Fibroblast of skin of left quadriceps (primary cell): ENCODE data around the gene CAMTA1.
"Not testable (repeated sequence)": the region's sequence is repeated elsewhere in the genome, so short reads cannot be mapped to it uniquely, and the experiment has no call there.

Source experiments
- DNase-seq, 2 experiments: peaks; one replicate each; pipeline ENCODE4 v3.0.0-alpha.2; 2013; ENCODE audit warnings: low read depth in 2 of 2

CAMTA1 gene

DNA sequence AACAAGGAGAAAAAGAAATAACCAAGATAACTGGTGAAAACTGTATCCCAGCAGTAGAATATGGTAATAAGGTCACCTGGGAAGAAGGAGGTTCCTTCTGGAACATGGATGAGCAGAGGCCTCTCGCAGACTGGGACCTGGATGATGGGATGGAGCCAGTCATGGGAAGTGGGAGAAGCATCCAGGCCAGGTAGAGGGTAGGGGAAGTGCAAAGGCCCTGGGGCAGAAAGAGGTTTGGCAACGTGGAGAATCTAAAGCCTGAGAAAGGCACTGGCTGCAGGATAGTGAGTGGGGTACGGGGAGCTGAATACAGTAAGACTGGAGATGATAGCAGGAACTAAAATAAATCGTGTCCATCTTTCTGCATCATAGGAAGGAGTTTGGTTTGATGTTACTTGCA, 889.7 kb downstream of the CAMTA1 start:
- no peak for DNase-seq

DNA sequence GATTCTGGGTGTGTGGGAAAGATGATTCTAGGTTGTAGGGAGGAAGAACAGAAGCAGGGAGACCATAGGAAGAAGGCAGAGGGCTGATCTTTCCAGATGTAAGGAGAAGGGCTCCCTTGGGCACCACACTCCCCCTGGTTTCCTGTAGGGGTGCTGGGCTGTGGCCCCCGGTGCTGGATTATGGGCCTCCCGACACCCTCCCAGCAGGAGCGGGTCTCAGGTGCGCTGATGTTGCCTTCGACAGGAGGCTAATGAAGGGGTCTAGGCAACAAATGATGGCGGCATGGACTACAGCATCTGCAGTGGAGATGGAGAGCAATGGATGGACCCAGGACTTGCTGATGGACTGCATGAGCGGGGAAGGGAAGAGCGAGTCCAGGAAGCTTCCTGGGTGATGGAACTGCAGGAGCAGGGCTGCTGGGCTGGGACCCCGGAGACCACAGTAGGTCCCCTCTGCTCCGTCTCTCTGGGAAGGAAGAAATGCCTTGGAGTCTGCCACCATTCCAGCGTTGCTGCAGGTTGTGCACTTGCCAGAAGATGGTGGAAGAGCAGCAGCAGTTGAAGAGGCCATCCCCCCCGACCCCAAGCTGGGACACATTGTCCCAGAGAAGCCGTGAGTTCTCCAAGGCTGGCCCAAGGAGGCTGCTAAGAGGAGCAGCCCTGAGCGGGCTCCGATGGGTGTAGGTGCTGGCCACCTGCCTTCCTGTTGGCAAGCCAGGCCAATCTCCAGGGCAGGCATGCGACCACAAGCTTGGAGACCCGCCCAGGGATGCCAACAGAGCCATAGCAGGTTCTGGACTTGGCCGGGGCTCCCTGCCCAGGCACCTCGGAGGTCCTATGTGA, 890.4 kb downstream of the CAMTA1 start:
- no peak for DNase-seq

DNA sequence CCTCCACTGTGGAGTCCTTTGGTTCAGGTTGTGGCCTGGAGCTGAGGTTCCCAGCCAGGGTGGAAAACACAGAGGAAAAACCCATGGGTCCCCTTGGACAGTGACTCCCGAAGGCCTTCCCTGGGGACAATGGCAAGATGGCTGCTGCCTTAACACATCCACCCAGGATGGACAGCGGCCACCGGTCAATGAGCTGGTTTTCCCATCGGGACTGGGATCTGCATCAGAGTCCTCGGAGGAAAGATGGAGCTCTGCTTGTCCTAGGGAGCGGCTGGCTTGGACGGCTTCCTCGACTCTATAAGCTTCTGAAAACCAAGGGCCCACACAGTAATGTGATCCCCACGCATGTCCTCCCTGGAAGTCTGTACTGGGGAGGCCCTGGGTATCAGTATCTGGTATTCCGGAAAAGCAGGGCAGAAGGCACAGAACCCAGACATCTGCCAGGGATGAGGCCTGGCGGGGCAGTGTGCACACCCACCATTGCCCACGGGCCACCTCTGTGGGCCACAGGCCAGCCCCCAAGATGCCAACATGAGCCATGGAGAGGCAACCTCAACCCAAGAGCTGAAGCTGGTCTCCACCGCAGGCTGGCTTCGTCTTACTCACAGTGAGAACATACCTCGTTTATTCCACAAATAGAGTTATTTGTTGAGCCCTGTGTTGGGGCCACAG, 891.2 kb downstream of the CAMTA1 start:
- no peak for DNase-seq

DNA sequence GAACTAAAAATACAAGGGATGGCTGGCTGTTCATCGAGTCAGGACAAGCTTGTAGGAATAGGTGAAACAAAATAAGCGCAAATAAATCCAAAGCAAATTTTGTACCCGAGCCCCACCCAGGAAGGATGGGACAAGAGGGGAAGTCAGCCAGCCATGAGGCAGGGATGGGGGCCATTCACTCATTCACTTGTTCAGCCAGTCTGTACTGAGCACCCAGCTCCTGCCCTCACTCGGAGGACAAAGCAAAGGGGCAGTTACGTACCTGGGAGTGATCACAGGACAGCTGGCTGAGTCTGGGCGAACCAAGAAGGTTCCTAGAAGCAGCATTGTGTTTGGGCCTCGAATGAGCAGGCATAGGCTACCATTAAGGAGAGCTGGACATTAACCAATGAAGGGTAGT, 891.9 kb downstream of the CAMTA1 start:
- DNase-seq = no peak

DNA sequence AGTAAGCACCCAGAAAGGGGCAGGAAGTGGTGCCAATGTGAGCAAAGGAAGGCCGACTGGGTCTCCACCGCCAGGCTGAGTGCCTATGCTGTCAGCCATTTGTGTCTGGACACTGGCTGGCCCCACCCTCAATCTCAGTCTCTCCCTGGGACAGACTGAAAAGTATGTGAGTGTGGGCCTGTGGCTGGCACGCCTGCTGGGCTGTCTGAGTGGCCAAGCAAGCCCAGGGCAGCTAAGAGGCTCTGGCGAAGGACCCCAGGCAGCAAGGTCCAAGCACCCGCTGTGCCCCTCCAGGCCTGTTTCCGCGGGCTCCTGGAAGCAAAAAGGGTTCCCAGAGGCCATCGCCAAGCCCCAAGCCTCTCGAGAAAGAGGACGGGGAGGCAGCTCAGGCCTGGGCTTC, 892.6 kb downstream of the CAMTA1 start:
- DNase-seq = no peak

DNA sequence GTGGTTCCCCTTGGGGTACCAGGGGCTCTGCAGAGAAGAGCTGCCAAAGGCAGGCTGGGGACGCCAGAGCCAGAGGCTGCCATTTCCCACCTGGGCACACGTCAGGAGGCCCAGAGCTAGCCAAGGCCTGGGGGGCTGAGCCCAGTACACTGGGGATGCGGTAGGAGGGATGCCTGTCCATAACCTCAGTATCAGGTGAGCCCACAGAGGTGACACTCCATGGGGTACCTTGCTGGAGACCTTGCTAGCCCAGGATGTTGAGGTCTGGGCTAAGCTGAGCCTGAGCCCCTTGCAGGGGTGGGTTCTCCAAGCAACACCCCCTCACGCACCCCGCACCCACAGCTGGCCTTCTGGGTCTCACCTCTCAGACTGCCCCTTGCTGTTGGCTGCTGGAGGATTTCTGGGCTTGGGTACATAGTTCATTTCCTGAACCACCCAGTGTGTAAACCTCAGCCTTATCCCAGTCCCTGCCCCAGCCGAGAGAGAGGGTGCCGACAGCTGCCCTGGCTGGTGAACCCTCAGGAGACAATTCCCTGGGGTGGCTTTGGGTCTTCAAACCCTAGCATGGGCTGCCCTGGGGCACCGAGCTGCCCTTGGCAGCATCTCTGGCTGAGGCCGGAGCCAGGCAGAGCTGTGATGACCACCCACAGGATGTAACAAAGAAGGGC, 893.4 kb downstream of the CAMTA1 start:
- no peak for DNase-seq

DNA sequence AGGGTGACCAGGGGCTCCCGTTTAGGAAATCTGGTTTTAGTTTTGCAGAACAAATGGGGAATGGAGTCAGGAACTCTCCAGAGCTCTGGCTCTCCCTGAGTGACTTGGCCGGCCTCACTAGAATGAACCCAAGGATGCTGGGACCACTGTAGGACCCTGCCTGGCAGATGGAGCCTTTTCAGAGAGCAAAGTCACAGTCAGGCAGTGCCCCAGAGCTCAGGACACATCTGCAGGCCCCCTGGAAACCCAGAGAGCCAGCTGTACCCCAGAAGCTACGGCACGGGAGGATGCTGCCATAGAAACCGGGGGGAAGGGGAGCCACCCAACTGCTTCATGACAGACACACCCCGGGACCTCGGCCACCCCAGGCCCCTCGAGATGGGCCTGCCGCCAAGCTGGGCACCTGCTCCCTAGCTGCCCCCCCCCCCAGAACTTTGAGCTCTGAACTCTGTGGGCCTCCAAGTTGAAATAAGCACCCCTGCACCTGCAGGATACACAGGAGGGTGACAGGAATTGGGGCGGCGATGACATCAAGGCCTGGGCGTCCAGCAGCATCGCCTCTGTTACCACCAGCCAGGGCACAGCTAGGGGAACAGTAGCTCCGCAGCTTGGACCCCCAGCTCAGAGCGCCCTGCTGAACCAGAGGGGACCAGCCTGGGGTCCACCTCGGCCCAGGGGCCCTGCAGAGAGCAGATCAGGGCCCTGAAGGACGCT, 894.1 kb downstream of the CAMTA1 start:
- DNase-seq = no peak

DNA sequence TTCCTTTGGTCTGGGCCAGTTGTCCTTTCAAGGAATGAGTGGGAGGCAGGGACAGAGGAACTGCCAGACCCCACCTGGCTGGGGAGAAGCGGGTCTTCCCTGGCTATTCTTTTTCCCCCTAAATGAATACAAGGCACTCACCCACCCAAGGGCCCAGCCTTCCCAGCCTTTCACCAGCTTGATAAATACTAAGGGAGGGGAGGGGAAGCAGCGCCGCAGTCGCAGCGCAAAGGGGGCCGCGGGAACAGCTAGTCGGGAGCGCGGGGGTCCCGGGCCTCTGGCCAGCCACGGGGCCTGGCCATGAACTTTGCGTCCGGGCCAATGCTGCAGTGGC, 894.6 kb downstream of the CAMTA1 start:
- DNase-seq = no peak

DNA sequence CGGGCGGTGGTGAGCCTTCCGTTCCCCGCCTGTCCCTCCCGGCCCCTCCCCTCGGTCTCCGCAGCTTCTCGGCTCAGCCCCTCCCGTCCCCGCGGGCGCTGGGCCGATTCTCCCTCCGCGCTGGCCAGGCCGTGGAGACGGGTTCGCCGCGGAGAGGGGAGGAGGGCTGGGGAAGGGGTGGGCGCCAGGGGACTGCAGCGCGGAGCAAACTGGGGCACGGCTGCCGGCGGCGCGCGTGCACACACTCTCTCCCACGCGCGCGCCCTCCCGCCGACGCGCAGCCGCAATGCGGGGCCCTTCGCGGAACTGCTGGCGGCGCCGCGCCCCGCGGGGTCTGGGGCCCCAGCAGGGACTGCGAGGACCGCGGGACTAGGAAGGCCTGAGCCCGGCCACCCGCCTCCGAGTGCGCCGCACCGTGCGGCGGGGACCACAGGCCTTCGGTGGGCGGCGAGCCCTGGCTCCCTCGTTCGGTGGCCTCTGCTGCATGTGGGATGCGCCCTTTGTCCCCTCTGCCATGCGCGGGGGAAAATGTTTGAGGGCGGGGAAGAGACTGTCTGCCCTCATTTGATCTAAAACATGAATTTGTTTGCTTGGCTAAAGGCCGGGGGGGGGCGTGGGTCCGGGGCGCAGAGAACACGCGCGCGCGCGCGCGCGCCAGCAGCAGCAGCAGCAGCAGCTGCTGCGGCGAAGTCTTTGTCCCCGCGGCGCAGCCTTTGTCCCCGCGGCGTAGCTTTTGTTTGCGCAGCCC, 895.1 kb downstream of the CAMTA1 start:
- peak in 1 of 2 experiments; percentile 26 for DNase-seq

DNA sequence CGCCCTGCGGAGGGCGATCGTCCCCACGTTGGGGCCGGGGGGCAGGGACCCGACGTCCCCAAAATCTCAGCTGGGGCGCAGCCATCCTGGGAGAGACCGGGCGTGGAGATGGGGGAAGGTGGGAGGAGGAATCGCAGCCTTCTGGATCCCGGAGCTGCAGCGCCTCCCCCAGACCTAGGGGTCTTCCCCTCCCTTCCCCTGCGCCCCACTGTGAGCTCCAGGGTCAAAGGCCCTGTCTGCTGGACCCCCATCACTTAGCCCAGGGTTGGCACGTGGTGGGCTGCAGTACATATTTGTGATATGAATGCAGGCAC, 895.7 kb downstream of the CAMTA1 start:
- no peak for DNase-seq

DNA sequence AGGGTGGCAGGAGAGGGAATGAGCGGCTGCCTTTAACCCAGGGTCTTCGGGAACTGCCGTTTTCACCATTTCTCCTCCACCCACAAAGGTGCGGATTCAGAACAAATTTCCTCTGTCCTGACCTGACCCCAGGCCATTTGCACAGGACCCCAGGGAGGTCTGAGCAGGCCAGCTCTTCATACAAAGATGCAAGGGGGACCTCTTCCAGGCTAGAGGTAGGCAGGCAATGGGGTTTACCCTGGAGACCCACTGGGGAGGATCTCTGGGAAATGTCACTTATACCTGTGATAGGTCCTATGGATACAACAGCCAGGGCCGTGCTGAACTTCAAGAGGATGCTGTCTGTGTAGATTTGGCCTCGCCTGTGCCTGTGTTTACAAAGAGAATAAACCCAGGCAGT, 896.1 kb downstream of the CAMTA1 start:
- DNase-seq = no peak

DNA sequence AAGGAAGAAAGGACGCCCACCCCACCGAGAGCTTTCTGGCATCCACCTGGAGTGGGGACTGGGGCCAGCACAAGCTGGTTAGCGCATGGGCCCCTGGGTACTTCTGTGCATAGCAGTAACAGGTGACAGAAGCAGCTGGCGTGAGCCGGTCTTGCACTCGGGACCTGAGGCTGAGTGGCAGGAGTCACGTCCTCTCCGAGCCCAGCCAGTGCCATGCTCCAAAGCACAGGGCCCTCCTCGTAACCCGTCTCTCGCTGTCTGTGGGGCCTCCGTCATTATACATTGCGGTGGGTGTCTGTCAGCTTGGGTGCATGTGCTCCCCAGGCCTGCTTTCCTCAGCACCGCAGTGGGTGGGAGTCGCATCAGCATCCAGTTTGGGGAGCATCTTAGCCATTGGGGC, 898.3 kb downstream of the CAMTA1 start:
- no peak for DNase-seq

DNA sequence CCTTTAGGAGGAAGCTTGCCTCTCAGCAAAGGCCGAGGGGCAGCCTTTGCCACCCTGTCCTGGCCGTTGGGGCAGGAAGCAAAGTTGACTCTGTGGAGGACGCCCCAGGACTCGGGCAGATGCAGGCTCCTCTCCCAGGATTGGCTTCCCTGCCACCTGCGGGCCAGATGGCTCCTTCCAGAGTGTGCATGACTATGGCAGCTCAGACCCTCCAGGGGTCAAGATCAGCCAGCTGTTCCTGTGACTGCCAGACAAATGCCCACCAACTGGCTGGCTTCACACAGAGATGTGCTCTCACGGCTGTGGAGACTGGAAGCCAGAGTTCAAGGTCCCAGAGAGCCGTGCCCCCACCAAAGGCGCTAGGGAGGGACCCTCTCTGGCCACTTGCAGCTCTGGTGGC, 898.9 kb downstream of the CAMTA1 start:
- no peak for DNase-seq

DNA sequence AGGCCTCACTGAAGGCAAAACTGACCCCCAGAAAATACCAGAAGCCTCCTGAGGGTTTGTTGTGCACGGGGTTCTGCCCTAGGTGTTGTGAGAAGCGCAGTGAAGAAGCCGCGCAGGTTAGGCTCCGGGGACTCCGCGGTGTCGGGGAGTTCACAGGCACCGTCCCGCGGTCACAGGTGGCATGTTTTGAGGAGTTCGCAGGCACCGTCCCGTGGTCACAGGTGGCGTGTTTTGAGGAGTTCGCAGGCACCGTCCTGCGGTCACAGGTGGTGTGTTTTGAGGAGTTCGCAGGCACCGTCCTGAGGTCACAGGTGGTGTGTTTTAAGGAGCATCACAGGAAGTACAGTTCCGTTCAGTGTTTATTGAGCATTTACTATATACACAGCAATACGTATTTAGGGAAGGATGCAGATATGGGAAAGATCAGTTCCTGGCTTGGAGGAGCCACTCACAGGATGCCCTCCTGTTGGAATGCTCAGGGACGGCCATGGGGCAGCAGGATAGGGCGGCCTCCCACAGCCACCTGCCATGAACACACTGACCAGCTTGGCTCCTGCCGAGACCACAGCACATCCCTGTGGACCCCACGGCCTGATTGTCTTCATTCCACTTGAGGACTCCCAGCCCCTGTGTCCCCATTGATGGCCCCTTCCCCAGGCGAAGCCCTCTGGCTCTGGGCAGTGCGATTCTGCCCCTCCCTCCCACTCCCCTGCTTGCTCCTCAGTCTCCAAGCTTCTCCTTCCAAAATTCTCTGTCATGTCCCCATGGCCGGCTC, 899.8 kb downstream of the CAMTA1 start:
- DNase-seq = no peak

DNA sequence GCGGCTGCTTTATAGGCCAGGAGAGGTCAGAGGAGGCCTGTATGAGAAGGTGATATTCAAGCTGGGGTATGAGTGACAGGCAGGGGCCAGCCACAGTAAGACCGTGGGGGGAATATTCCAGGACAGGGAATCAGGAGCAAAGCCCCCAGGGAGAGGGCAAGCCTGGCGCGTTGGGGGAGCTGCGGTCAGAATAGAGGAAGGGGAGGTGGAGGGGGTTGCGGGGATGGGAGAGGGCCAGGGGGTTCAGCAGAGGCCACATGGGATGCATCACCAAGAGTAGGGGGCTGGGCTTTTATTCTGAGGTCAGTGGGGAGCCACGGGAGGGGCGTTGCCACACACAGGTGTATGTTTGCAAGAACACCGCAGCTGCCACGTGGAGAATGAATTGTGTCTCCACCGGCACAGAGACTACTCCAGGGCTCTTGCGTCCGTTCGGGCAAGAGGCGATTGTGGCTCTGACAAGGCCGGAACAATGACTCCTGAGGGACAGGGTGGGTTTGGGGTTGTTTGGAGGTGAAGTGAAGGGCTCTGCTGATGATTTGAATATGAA, 901.1 kb downstream of the CAMTA1 start:
- no peak for DNase-seq

DNA sequence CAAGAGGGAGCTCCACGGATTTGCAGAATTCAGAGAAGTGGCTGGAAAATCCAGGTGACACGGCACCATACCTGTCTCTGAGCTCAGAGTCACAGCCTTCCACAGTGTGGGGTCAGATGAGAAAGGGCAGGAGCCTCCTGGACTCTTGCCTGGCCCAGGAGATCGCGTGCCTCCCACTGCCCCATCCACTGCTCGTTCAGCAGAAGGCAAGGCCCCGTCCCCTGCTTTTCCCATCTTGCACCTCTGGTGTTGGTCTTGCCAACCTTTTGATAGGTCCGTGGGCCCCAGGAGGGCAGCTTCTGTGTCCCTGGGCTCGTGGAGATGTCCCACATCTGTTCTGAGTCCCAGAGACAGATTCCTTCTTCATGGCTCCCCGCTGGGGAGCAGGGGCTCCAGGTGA, 902.2 kb downstream of the CAMTA1 start:
- DNase-seq = no peak

DNA sequence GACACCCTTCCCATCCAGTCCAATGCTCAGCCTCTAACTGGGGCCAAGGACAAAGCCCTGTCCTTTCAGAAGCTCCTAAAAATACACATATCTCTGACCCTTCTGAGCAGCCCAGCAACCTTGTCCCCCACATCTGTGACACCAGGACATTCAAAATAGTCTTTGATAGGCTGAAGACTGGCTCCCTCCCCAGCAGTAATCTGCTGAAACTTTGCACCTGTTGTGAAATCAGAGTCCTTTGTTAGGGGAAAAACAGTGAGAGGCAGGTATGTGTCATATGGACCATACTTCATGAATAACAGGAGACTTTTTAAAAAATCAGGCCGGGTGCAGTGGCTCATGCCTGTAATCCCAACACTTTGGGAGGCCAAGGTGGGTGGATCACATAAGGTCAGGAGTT, 903.4 kb downstream of the CAMTA1 start:
- no peak for DNase-seq

DNA sequence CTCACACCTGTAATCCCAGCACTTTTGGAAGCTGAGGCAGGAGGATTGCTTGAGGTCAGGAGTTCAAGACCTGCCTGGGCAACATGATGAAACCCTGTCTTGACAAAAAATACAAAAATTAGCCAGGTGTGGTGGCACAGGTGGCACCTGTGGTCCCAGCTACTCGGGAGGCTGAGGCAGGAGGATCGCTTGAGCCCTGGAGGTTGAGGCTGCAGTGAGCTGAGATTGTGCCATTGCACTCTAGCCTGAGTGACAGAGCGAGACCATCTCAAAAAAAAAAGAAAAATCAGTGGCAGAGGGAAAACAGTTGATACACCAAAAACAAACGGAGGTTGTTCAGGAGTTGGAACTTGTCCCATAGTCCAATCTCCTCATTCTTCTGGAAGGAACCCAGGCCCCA, 904.1 kb downstream of the CAMTA1 start:
- not testable (repeated sequence) for DNase-seq

DNA sequence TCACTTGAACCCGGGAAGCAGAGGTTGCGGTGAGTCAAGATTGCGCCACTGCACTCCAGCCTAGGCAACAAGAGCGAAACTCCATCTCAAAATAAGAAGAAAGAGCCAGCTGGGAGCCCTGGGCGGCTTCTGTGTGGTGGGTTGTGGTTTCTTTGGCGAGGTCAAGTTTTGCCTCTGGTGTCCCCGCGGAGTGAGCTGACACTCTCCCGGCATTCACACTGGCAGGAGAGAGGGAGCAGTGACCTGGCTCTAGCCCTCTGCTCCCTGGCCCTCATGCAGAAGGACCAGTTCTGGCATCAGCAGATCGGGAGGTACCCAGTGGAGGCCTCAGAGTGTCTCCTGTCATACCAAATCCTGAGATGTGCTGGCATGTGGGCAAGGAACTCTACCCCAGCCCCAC, 904.8 kb downstream of the CAMTA1 start:
- no peak for DNase-seq

DNA sequence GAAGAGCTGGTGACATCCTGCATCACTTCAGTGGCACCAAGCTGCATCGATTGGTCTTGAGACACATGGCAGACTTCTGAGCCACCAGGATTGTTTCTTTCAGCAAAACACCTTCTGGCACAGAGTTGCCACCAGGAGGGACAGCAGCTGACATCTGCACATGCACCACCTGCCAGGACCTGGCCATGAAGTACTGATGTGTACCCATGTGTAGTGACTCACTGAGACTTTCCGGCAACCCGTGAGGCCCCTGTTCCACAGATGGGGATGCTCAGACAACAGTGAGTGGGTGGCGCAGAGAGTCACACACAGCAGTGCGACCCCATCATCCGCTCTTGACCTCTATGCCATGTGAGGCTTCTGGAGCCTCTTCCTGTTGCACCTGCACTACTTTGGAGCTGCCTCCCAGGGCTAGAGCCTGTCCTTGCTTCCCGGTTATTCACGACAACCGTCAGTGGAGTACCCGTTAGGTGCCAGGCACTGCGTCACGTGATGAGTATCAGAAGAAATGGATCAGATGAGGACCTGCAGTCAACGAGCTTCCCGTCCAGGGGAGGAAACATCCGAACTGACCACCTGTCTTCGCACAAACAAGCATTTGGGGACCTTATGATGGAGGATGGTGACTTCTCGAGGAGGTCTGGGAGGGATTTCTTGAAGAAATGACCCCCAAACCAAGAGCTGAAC, 905.4 kb downstream of the CAMTA1 start:
- DNase-seq = no peak
